GM19238 (cell line): Measurements from ENCODE around the gene MAML3.

Source experiments
- DNase-seq: peaks from one replicate; pipeline ENCODE4 v3.0.0; 2011; ENCODE audit warnings: low spot score; ENCODE audit not compliant: insufficient read length

MAML3 gene

DNA sequence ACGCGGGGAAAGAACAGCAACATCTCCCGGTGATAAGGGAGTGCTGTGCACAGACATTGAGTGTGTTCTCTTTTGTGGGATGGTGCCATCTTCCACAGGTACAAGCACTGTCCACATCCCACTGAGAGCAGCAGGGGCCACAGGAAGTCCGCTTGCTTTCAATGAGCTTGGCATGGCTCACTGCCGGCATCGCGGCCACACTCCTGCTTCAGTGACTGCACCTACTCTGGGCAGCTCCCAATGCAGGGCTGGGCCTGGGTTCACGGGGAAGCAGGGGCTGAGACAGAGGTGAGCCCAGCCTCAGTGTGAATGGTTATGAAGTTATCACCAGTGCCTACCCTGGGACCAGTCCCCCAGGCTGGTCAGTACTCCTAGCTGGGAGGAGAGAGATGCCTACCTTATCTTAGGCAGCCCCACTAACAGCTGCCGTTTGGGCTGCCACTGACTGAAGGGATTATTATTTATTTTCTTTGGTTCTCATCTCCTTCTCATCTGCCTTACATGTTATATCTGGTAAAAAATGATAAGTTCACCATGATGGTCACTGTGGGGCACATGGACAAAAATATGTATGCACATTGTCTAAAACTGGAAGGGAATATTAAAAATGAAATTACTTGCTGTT lies 389.2 kb downstream of the MAML3 start:
- DNase-seq, result no peak

- no peak for DNase-seq
These were observed 389.8 kb downstream of the MAML3 start for GRCh38 chr4:139764182-139764581.

- DNase-seq, result no peak
These were observed 390.3 kb downstream of the MAML3 start for GRCh38 chr4:139763672-139764071.

DNA sequence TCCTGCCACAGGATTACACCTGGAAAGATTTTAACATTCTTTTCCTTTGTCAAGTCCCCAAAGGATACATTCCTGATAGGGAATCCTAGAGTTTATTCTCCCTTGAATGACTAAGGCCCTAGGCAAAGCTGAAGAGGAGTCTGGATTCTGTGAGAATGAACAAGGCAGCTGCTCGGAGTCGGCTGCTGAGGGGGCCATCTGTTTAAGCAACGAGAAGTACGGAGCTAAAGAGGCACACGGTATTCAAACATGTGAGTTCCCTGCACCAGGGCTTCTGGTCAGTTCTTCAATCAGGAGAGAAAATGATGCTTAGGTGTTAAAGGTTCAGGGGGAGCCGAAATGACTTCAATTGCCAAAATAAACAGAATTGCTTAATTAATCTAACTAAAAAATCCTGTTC lies 390.8 kb downstream of the MAML3 start:
- DNase-seq, result no peak

- DNase-seq, result no peak
These were observed 391.3 kb downstream of the MAML3 start for GRCh38 chr4:139762720-139763119.

GRCh38 chr4:139761461-139761860 lies 392.5 kb downstream of the MAML3 start:
- DNase-seq, result peak; percentile 6

GRCh38 chr4:139760567-139760966 lies 393.4 kb downstream of the MAML3 start:
- no peak for DNase-seq

DNA sequence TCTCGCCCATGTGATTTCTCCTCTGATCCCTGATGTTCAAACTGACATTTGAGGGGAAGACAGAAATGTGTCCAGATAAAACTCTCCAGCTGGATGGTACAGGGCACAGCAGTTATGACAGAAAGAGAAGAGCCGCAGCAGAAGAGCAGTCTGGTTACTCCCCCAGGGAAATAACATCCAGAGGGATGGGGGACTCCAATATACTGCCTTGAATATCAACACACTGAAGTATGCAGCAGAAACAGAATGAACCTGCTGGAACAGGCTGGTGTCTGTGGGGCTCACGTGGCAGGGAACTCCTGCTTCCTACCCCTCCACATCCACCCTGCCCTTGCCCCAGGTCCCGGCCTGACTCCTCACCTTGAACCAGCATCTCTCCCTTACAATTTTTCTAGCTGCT lies 394.9 kb downstream of the MAML3 start:
- no peak for DNase-seq

DNA sequence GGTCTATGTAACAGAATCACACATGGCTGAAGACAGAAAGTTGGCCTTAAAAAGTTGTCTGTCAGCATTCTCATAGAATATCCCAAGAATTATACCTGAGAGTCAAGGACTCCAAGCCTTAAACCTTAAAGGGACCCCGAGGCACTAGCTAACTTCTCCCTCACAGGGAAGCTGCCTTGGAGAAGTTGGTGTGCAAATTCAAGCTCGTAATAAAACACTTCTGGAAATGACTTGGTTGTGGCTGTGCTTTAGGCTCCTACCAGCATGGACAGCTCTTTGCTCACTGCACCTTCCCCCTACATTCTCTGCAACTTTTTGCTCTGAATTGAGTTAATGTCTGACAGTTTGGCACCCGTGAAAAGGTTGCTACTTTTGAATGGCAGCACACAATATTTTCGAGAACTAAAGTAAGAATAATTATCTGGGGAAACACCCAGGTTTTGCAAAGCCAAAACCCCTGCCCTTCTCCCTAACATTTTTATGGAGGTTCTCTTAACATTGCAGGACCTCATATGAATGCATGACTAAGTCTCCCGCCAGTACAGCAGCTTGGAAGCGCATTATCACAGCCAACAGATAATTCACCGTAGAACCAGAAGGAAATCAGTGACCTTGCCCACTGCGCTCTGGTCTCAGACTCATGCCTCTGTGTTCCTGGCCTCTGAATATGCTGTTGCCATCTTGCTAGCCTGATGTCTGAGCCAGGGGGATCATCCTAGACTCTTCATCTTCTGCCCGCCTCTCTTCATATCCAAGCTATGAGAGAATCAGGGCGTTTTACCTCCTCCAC lies 397.4 kb downstream of the MAML3 start:
- DNase-seq, result no peak

DNA sequence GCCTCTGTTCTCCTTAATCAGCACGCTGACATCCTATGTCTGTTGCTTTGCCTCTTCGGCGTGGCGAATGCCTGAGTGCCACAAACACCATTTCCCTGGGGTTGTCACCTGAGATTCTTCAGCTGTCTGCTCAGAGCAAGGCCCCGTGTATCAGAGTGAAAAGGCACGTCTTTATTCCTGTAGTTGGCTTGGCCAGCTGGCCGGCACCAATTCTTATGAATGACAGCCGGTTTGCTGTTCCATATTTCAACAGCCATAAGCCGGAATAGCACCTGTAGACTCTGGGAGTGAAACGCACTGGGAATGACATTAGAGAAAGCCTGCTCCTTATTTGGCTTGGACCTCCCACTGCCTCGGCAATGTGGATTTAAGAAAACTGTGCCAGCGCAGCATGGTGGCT lies 399.0 kb downstream of the MAML3 start:
- DNase-seq, result no peak

- DNase-seq, result no peak
These were observed 400.3 kb downstream of the MAML3 start for GRCh38 chr4:139753686-139754085.

- DNase-seq, result no peak
These were observed 404.0 kb downstream of the MAML3 start for GRCh38 chr4:139749835-139750498.

DNA sequence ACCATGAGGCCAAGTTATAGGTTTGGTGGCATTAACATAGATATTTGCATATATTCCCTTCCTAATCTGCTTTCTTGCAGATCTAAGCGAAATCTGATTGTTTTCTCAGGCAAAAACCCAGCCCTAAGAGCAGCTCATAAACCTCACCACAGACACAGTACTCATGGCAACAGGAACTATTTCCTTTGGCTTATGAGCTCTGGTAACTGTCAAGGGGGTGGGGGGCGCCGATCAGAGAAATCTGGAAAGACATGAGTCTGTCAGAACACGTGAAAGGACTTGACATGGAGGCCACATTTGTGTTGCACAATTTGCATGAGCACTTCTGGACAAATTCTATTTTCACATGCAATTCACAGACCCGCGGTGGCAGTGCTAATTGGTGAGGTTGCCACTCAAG lies 404.6 kb downstream of the MAML3 start:
- DNase-seq, result no peak

DNA sequence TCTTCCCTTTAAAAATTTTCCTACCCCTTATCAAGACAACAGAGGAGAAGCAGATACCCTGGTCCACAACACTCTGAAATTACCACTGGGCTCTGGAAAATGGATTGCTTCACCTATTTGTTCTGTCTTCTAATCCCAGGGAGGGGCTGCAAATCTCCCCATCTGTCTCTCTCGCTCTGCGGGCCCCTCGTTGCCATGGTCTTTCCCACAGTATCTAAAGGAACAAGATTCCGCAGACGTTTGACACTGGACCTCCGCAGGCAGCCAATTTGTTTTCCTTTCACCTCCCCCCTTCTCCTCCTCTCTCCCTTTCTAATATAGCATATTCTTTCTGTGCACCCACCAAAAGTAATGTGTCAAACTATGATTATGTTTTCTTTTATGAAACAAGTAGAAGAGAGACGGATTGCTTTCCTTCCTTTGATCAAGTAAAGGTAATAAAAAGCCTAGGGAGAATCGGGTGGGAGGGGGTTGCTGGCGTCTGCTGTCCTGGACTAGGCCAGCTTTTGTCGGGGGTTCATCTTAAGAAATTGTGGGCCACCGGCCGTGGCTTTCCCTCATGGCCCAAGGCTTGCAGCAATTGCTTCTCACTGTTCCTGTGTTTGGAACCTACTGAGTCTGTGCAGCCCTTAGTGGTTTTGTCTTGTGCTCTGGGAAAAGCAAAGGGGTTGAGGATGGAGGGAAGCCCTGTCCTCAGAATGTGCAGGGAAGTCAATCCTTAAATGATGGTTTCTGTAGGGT lies 407.4 kb downstream of the MAML3 start:
- DNase-seq, result no peak

- no peak for DNase-seq
These were observed 408.8 kb downstream of the MAML3 start for GRCh38 chr4:139745111-139745639.

DNA sequence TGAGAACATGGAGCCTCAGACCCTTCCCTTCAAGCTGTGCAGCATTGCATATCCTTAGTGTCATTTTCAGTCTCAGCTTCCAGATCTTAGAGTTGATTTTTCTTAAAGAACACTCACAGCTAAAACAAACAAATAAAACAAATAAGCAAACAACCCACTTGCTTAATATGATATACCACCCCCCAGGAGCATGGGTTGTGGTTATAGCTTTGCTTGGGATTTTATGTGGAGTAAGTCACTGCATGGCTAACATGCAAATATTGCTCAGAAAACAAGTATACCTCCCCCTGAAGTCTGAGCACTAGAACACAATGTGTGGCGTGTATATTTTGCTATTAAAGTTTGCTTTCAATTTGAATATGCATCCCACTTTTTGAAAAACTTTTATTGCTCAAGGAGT lies 409.8 kb downstream of the MAML3 start:
- DNase-seq, result no peak

DNA sequence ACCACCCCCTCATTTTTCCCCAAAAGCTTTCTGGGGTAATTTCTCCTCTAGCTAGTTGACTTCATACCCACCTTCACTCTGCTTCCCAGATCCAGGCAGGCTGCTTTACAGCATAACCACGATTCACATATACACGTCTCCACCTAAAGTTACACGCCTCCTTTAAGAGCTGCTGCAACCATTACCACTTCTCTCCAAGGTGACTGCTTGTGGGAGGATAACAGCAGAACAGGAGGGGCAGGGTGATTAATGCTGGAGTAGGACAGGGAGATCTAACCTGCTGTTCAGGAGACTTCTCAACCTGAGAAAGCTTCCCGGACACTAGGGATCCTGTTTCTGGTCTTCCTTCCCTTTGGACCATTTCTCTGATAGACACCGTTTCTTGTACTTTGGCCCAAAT lies 411.0 kb downstream of the MAML3 start:
- no peak for DNase-seq

- DNase-seq, result no peak
These were observed 413.4 kb downstream of the MAML3 start for GRCh38 chr4:139740531-139741041.

DNA sequence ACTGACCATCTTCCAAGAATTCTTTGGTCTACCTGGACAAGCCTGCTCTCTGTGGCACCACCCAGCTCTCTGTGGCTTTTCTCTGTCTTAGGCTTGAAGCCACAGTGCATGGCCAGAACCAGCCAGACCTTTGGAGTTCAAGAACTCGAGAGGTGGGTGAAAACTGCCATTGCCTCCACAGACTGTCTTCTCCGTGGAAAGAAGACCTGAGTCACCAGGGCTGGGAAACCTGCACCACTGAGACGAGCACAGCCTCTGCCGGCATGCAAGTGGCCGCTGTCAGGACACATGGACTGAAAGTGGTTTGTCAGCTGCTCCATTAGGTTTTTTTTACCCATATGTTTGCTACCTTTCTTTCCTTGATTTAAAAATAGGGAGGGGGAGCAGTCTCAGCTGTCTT lies 413.9 kb downstream of the MAML3 start:
- DNase-seq, result no peak

- DNase-seq, result no peak
These were observed 415.0 kb downstream of the MAML3 start for GRCh38 chr4:139738846-139739613.

DNA sequence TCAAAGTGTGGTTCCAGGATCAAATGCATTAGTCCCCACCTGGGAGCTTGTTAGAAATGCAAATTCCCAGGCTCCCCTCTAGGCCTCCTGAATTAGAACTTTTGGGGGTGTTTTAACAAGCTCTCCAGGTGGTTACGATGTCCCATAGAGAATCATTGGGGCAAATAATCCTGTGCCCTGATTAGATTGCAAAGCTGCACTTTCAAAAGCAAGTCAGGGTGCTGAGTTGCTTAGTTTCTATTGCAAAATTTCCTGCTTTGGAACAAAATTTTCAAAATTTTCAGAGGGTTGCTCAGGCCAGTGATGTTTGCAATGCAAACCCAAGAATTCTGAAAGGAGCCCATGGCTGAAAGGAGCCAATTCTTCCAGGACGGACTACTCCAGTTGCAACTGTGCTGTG lies 417.3 kb downstream of the MAML3 start:
- no peak for DNase-seq
